GM12865 (cell line): ENCODE results near the gene PLSCR4.

Source experiments
- DNase-seq: peaks from one replicate; pipeline ENCODE4 v3.0.0; 2010; ENCODE audit warnings: low read depth
- H3K4me3 ChIP-seq: 2 replicates; pipeline ENCODE4 v1.5.1; 2011; ENCODE audit warnings: mild to moderate bottlenecking, low read depth, low read length, control low read depth
- TF ChIP-seq, protein P1 (sequence below): IDR thresholded peaks from 2 replicates; pipeline ENCODE4 v1.5.1; 2011; ENCODE audit warnings: low read length, control low read depth, low read depth, inconsistent platforms; ENCODE audit not compliant: insufficient read depth; ENCODE audit errors: missing control alignments

Gene PLSCR4

GRCh38 chr3:146191051-146191450 lies 59.9 kb downstream of the PLSCR4 start:
- H3K4me3 ChIP-seq: no peak overlapping the region
- TF ChIP-seq, protein P1, sequence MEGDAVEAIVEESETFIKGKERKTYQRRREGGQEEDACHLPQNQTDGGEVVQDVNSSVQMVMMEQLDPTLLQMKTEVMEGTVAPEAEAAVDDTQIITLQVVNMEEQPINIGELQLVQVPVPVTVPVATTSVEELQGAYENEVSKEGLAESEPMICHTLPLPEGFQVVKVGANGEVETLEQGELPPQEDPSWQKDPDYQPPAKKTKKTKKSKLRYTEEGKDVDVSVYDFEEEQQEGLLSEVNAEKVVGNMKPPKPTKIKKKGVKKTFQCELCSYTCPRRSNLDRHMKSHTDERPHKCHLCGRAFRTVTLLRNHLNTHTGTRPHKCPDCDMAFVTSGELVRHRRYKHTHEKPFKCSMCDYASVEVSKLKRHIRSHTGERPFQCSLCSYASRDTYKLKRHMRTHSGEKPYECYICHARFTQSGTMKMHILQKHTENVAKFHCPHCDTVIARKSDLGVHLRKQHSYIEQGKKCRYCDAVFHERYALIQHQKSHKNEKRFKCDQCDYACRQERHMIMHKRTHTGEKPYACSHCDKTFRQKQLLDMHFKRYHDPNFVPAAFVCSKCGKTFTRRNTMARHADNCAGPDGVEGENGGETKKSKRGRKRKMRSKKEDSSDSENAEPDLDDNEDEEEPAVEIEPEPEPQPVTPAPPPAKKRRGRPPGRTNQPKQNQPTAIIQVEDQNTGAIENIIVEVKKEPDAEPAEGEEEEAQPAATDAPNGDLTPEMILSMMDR: no peak
- no peak for DNase-seq

- peak; percentile 57 for DNase-seq
- H3K4me3 ChIP-seq: no peak overlapping the region
- TF ChIP-seq, protein P1: peak; percentile 69
Measured at GRCh38 chr3:146189519-146190173, 61.3 kb downstream of the PLSCR4 start.

GRCh38 chr3:146187334-146187950 lies 63.5 kb downstream of the PLSCR4 start:
- peak; percentile 18 for DNase-seq
- no peak overlapping the region for H3K4me3 ChIP-seq
- TF ChIP-seq, protein P1: peak; percentile 34

DNA sequence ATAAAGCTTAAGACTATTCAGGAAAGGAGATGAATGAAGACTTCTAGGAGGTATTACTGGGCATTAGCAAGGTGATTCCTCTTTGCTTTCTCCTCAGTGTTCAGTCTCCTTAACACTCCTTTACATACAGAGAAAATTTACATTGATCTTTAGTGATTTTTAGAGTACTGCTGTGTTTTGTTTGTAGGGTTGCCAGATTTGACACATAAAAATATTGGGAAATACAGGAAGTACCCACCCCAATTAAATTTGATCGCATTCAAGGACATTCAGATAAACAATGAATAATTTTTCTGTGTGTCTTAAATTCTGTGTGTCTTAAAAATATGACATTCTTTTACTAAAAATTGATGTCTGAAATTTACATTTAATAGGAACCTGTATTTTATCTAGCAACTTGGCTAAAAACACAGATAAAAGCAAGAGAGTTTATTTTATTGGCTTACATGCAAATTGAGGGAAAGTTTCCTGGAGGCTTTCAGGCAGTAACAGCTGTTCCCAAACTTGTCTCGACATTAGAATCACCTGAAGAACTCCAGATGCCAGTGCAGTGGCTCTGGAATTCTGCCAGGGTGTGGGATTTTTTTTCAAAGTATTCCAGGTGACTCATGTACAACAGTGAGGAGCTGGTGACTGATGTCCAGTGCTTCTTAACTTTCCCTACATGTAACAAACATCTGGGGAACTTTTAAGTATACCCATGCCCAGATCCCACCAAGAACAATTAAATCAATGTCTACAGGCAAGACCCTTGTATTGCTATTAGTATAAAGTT lies 66.5 kb downstream of the PLSCR4 start:
- TF ChIP-seq, protein P1: no peak
- no peak for DNase-seq
- no peak overlapping the region for H3K4me3 ChIP-seq

DNA sequence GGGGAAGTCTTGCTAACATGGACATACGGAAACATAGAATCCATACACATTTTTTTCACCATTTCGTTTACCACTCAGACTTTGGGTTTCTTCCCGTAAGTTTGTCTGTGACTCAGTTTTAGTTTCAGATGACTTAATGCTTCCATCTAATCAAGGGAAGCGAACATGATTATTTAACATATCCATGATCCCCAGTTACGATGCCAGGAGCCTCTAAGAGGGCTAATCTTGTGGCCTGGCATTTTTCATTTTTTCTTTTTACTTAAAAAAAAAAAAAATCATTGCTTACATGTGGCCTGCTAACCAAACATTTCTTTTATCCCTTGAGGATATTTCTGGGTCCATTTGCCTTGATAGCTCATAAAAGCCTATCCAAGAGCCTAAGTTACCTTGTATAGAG lies 69.7 kb downstream of the PLSCR4 start:
- H3K4me3 ChIP-seq: no peak overlapping the region
- DNase-seq: no peak
- TF ChIP-seq, protein P1: no peak

GRCh38 chr3:146180376-146180775 lies 70.5 kb downstream of the PLSCR4 start:
- no peak for DNase-seq
- TF ChIP-seq, protein P1: no peak
- H3K4me3 ChIP-seq: no peak overlapping the region
